ENCODE measurements around the gene PDP2. TPM values are rescaled to one million over a fixed set of nuclear protein-coding genes. Genes with fewer than 3 reads are reported as not detected.

The PDP2 gene
- total RNA-seq, 1 experiment from 2014 or later = 23.1 TPM

- Histone ChIP-seq H4K20me1 (ENCODE audit: control insufficient read depth, insufficient read depth, insufficient read length) (no peaks in the 10 kb centered on the region), H3K79me2 (ENCODE audit: insufficient read depth, low read length) (no peaks in the 10 kb centered on the region), H3T11ph (ENCODE audit: low read length) (no peak overlapping the region), H3K56ac (ENCODE audit: insufficient read length, low read depth, low read length) (no peak overlapping the region), H2BK15ac (ENCODE audit: low read depth, low read length) (no peak overlapping the region), H2BK20ac (ENCODE audit: low read depth, low read length, poor library complexity, severe bottlenecking) (no peak overlapping the region), H3K9ac (ENCODE audit: extremely low read depth, insufficient read length, low read length) (no peak overlapping the region), H3K23ac (ENCODE audit: insufficient read length, low read depth, low read length) (no peak overlapping the region), H3K4ac (ENCODE audit: low read depth, low read length) (no peak overlapping the region), H3K9me3 (ENCODE audit: control insufficient read depth, low read depth, low read length) (no peaks in the 10 kb centered on the region), H3K23me2 (ENCODE audit: insufficient read length, low read depth, low read length, poor library complexity, severe bottlenecking) (no peaks in the 10 kb centered on the region), H2BK5ac (ENCODE audit: insufficient read length, low read length) (no peak overlapping the region), H4K8ac (replicated peaks; ENCODE audit: insufficient read length, low read depth, low read length) (no peak overlapping the region), H3K4me1 (ENCODE audit: insufficient read depth, low read length) (no peaks in the 10 kb centered on the region), H3K4me2 (ENCODE audit: insufficient read depth, insufficient read length, low read length) (no peak overlapping the region), H3K79me1 (ENCODE audit: insufficient read depth, low read depth, low read length, poor library complexity, severe bottlenecking) (no peaks in the 10 kb centered on the region), H3K18ac (ENCODE audit: insufficient read length, low read depth, low read length) (no peak overlapping the region), H2BK120ac (ENCODE audit: low read depth, low read length, poor library complexity, severe bottlenecking) (no peak overlapping the region), H3K27ac (ENCODE audit: insufficient read length, low read depth, low read length) (no peak overlapping the region), H4K91ac (ENCODE audit: insufficient read length, low read depth, low read length) (no peak overlapping the region), H2AFZ (ENCODE audit: low read length) (no peak overlapping the region), H3K14ac (ENCODE audit: insufficient read depth, low read length) (no peak overlapping the region), H4K5ac (ENCODE audit: insufficient read length, low read depth, low read length) (no peak overlapping the region), H2AK5ac (ENCODE audit: insufficient read length, low read length) (no peak overlapping the region), H3K27me3 (ENCODE audit: insufficient read depth, low read length) (no peaks in the 10 kb centered on the region), H2BK12ac (ENCODE audit: insufficient read length, low read depth, low read length) (no peak overlapping the region)
- Mint-ChIP-seq H3K4me3 (peak overlapping the region in 1 of 2 experiments; percentile 12; a peak in 1 of 5 replicates), H3K9me3 (no peaks in the 10 kb centered on the region), H3K36me3 (ENCODE audit: insufficient read depth in 1 of 3, low read depth in 3 of 3) (no peaks in the 10 kb centered on the region), H3K27ac (no peak overlapping the region), H3K27me3 (ENCODE audit: low read depth) (peaks cover 38% of the 10 kb centered on the region), H3K4me1 (peaks cover 0 to 7% of the 10 kb centered on the region in 2 experiments; a peak in 2 of 4 replicates)
- no peak for DNase-seq
- WGBS (ENCODE audit: extremely low coverage, insufficient read length, low lambda C conversion rate) = no CpG with 5 or more reads among the region's 5 CpGs
- TF ChIP-seq, protein P1, sequence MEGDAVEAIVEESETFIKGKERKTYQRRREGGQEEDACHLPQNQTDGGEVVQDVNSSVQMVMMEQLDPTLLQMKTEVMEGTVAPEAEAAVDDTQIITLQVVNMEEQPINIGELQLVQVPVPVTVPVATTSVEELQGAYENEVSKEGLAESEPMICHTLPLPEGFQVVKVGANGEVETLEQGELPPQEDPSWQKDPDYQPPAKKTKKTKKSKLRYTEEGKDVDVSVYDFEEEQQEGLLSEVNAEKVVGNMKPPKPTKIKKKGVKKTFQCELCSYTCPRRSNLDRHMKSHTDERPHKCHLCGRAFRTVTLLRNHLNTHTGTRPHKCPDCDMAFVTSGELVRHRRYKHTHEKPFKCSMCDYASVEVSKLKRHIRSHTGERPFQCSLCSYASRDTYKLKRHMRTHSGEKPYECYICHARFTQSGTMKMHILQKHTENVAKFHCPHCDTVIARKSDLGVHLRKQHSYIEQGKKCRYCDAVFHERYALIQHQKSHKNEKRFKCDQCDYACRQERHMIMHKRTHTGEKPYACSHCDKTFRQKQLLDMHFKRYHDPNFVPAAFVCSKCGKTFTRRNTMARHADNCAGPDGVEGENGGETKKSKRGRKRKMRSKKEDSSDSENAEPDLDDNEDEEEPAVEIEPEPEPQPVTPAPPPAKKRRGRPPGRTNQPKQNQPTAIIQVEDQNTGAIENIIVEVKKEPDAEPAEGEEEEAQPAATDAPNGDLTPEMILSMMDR (conservative IDR thresholded peaks at IDR 0.05) = no peak
Measured at GRCh38 chr16:66911112-66911511, 30.8 kb downstream of the PDP2 start.
